Coronary artery (tissue), 2 donors: Measurements from ENCODE around the gene MAML3.

Experiments
- DNase-seq: peaks from one replicate; pipeline ENCODE4 v3.0.0-alpha.2; 2017; ENCODE audit warnings: low spot score
- H3K27ac ChIP-seq, 2 donors: fragments of 200-600 bp; sonication (generic); one replicate each; pipeline ENCODE4 v1.5.1; 2016 to 2019
- H3K4me3 ChIP-seq: fragments of 200-600 bp; sonication (generic); 2 replicates; pipeline ENCODE4 v1.5.1; 2016; ENCODE audit warnings: mild to moderate bottlenecking, moderate library complexity
- TF ChIP-seq, protein P1 (sequence below): fragments of 200-600 bp; sonication (generic); IDR thresholded peaks from one replicate; pipeline ENCODE4 v1.5.1; 2019; ENCODE audit warnings: antibody characterized with exemption

The MAML3 gene

DNA sequence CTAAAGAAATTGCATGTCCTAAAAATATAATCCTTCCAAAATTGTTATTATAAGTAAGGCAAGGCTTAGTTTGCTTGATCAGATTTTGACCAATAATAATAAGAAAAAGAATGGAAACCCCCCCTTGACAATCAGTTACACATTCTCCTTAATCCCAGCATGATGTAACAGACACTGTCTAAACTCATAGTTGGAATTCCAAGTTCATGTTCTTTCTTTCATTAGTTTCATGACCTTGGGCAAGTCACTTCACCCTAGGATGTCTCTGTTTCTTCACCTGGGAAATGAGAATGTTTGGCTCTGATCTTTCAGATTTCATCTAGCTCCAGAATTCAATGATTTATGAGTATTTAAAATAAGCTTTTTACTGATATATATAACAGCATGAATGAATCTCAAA is 64.8 kb downstream of the MAML3 start:
- Histone ChIP-seq H3K4me3 (no peak overlapping the region), H3K27ac (no peak overlapping the region)
- TF ChIP-seq, protein P1, sequence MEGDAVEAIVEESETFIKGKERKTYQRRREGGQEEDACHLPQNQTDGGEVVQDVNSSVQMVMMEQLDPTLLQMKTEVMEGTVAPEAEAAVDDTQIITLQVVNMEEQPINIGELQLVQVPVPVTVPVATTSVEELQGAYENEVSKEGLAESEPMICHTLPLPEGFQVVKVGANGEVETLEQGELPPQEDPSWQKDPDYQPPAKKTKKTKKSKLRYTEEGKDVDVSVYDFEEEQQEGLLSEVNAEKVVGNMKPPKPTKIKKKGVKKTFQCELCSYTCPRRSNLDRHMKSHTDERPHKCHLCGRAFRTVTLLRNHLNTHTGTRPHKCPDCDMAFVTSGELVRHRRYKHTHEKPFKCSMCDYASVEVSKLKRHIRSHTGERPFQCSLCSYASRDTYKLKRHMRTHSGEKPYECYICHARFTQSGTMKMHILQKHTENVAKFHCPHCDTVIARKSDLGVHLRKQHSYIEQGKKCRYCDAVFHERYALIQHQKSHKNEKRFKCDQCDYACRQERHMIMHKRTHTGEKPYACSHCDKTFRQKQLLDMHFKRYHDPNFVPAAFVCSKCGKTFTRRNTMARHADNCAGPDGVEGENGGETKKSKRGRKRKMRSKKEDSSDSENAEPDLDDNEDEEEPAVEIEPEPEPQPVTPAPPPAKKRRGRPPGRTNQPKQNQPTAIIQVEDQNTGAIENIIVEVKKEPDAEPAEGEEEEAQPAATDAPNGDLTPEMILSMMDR: no peak
- DNase-seq: no peak

- TF ChIP-seq, protein P1: no peak
- DNase-seq: no peak
- Histone ChIP-seq H3K4me3 (no peak overlapping the region), H3K27ac (no peak overlapping the region)
Measured at GRCh38 chr4:140088323-140088967, 65.5 kb downstream of the MAML3 start.

GRCh38 chr4:140085881-140086280 is 68.1 kb downstream of the MAML3 start:
- TF ChIP-seq, protein P1: no peak
- Histone ChIP-seq H3K4me3 (peak overlapping the region; percentile 53), H3K27ac (peak overlapping the region; percentile 62 to 89)
- DNase-seq: no peak

- Histone ChIP-seq H3K4me3 (peak overlapping the region; percentile 53), H3K27ac (peak overlapping the region; percentile 62 to 89)
- TF ChIP-seq, protein P1: no peak
- no peak for DNase-seq
Measured at GRCh38 chr4:140085062-140085622, 68.8 kb downstream of the MAML3 start.

DNA sequence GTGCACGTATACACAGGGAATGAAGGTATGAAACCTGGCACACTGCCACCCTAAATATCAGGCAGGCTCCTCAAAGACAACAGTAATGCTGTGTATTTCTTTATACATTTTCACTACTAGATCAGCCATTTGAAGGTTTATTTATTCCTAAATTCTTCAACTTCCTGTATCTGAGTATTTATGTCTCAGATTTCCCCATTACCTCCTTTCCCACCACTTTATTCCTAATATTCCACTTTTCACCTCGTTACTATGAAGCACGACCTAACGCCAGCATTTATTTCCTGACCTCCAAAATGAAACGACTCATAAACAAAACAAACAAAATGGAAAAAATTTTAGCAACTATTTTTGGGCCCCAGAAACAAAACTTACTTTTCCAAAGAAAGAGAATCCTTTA is 69.6 kb downstream of the MAML3 start:
- TF ChIP-seq, protein P1: no peak
- Histone ChIP-seq H3K27ac (peak overlapping the region; percentile 62 to 89), H3K4me3 (peak overlapping the region; percentile 53)
- no peak for DNase-seq

- Histone ChIP-seq H3K4me3 (no peak overlapping the region), H3K27ac (no peak overlapping the region)
- DNase-seq: no peak
- TF ChIP-seq, protein P1: no peak
Measured at GRCh38 chr4:140082391-140082755, 71.6 kb downstream of the MAML3 start.
